A673 (cell line): ENCODE measurements around the gene RRAGB. TPM values are rescaled to one million over a fixed set of nuclear protein-coding genes. Genes with fewer than 3 reads are reported as not detected.
"Not testable (repeated sequence)": the region's sequence is repeated elsewhere in the genome, so short reads cannot be mapped to it uniquely, and the experiment has no call there.

Source experiments
- Bru-seq: library from RNA; stranded (reverse); fragments of 400-500 nt; gene quantifications from one replicate; lab custom pipeline; 2021; lab: Mats Ljungman, UMichigan
- BruChase-seq, 2 experiments: library from RNA; stranded (reverse); fragments of 400-500 nt; gene quantifications; one replicate each; lab custom pipeline; 2021; lab: Mats Ljungman, UMichigan
- BruUV-seq: library from RNA; stranded (reverse); fragments of 400-500 nt; replicated peaks from 2 replicates; lab custom pipeline; 2021; lab: Mats Ljungman, UMichigan
- CTCF ChIA-PET: fragments of 300-600 bp; sonication (Branson Sonifier 250); formaldehyde crosslinking; loops from one replicate; lab custom pipeline; 2022; ENCODE audit warnings: antibody characterized with exemption; lab: Charles Lee
- POLR2A ChIA-PET: fragments of 300-600 bp; sonication (Branson Sonifier 250); formaldehyde crosslinking; loops from one replicate; lab custom pipeline; 2022; ENCODE audit warnings: antibody characterized with exemption; ENCODE audit not compliant: low non-redundant PET; lab: Charles Lee
- DNase-seq: peaks from one replicate; pipeline ENCODE4 v3.0.0-alpha.2; 2015; ENCODE audit warnings: low spot score
- H3K27ac ChIP-seq: fragments of 200-600 bp; sonication (generic); 2 replicates; pipeline ENCODE4 v1.5.1; 2016; ENCODE audit warnings: mixed run types, low read depth, mild to moderate bottlenecking, mixed read lengths, antibody characterized with exemption, low read length; ENCODE audit not compliant: poor library complexity, severe bottlenecking
- H3K27me3 ChIP-seq: fragments of 200-600 bp; sonication (generic); replicated peaks from 2 replicates; pipeline ENCODE4 v1.6.1; 2017; ENCODE audit warnings: mixed run types, low read depth, mild to moderate bottlenecking, mixed read lengths, antibody characterized with exemption, low read length; ENCODE audit not compliant: insufficient read depth, poor library complexity
- H3K36me3 ChIP-seq: fragments of 200-600 bp; sonication (generic); 2 replicates; pipeline ENCODE4 v1.6.1; 2016; ENCODE audit warnings: mixed run types, mild to moderate bottlenecking, mixed read lengths, antibody characterized with exemption, low read length; ENCODE audit not compliant: insufficient read depth, poor library complexity, severe bottlenecking
- H3K4me1 ChIP-seq: fragments of 200-600 bp; sonication (generic); 2 replicates; pipeline ENCODE4 v1.6.1; 2017; ENCODE audit warnings: mixed run types, mild to moderate bottlenecking, mixed read lengths, antibody characterized with exemption, low read length; ENCODE audit not compliant: insufficient read depth, poor library complexity, severe bottlenecking
- H3K4me3 ChIP-seq: fragments of 200-600 bp; sonication (generic); 2 replicates; pipeline ENCODE4 v1.5.1; 2016; ENCODE audit warnings: low read depth, mixed run types, mild to moderate bottlenecking, mixed read lengths, low read length; ENCODE audit not compliant: poor library complexity, severe bottlenecking
- H3K9me3 ChIP-seq: fragments of 200-600 bp; sonication (generic); 2 replicates; pipeline ENCODE4 v1.6.1; 2016; ENCODE audit warnings: mixed run types, low read depth, mild to moderate bottlenecking, mixed read lengths, antibody characterized with exemption, low read length; ENCODE audit not compliant: poor library complexity, severe bottlenecking
- EZH2 ChIP-seq: fragments of 200-600 bp; sonication (generic); IDR thresholded peaks from 2 replicates; pipeline ENCODE4 v1.6.1; 2017; ENCODE audit warnings: borderline replicate concordance, low read depth, mild to moderate bottlenecking, mixed read lengths, antibody characterized with exemption, low read length; ENCODE audit not compliant: poor library complexity, severe bottlenecking
- intact Hi-C: fragments of 100-400 bp; cut with micrococcal nuclease; formaldehyde crosslinking; loops from one replicate; pipeline ENCODE4 v1.10.0; 2022; ENCODE audit not compliant: unreplicated experiment
- long read RNA-seq: library from polyadenylated mRNA; stranded (forward); transcript quantifications from one replicate; pipeline ENCODE4 v2.0.0, GENCODE V29; 2022
- total RNA-seq: library from RNA; stranded (reverse); gene quantifications from 2 replicates; pipeline ENCODE4 v1.2.3, GENCODE V29; 2021
- TF ChIP-seq, protein P1 (sequence below): fragments of 300-800, 200-600 bp; sonication (generic); conservative IDR thresholded peaks from 2 replicates; pipeline ENCODE4 v1.5.1; 2017; ENCODE audit warnings: low read depth, mild to moderate bottlenecking, antibody characterized with exemption, low read length, moderate library complexity, mixed read lengths

RRAGB gene, protein sequence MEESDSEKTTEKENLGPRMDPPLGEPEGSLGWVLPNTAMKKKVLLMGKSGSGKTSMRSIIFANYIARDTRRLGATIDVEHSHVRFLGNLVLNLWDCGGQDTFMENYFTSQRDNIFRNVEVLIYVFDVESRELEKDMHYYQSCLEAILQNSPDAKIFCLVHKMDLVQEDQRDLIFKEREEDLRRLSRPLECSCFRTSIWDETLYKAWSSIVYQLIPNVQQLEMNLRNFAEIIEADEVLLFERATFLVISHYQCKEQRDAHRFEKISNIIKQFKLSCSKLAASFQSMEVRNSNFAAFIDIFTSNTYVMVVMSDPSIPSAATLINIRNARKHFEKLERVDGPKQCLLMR
- total RNA-seq, result 15.7 and 19.4 TPM in 2 replicates
- Bru-seq, nascent RNA, result percentile 71 among the genes with signal in this experiment
- BruChase-seq, experiment 1, labeled RNA remaining after a 2-hour chase, result percentile 83 among the genes with signal in this experiment
- percentile 70 among the genes with signal in this experiment for BruChase-seq, experiment 2, labeled RNA remaining after a 6-hour chase
- long read RNA-seq, transcript RRAGB-202 (10 exons, 2,061 nt), result major isoform, 25 of 36 reads
- long read RNA-seq, partial matches to known transcripts, result 2 of 36 reads
- long read RNA-seq, other reads (novel, unspliced or antisense), result 8 of 36 reads

- ChIA-PET POLR2A (no interaction called here), CTCF (interaction anchor here (0.9 kb wide), 1 partner anchor 266 kb away, joined by 4 read pairs; the partner anchor contains the start of gene MAGEH1)
- H3K4me3 ChIP-seq, result peak within 1 kb of the TSS; percentile 65
- no peaks in the 10 kb centered on the region for H3K36me3 ChIP-seq
- no peaks in the 10 kb centered on the region for H3K9me3 ChIP-seq
- TF ChIP-seq, protein P1, sequence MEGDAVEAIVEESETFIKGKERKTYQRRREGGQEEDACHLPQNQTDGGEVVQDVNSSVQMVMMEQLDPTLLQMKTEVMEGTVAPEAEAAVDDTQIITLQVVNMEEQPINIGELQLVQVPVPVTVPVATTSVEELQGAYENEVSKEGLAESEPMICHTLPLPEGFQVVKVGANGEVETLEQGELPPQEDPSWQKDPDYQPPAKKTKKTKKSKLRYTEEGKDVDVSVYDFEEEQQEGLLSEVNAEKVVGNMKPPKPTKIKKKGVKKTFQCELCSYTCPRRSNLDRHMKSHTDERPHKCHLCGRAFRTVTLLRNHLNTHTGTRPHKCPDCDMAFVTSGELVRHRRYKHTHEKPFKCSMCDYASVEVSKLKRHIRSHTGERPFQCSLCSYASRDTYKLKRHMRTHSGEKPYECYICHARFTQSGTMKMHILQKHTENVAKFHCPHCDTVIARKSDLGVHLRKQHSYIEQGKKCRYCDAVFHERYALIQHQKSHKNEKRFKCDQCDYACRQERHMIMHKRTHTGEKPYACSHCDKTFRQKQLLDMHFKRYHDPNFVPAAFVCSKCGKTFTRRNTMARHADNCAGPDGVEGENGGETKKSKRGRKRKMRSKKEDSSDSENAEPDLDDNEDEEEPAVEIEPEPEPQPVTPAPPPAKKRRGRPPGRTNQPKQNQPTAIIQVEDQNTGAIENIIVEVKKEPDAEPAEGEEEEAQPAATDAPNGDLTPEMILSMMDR, result peak; percentile 57
- no peak for TF ChIP-seq EZH2
- TSS peak; percentile 73 for BruUV-seq
- peak; percentile 95 for DNase-seq
- intact Hi-C loops, result loop anchor here (5.0 kb wide), 1 partner anchor 844 kb away; the partner anchor contains the start of gene UBQLN2
- H3K4me1 ChIP-seq, result peaks cover 5% of the 10 kb centered on the region
- H3K27me3 ChIP-seq, result no peaks in the 10 kb centered on the region
- peak within 1 kb of the TSS; percentile 11 for H3K27ac ChIP-seq
Measured at GRCh38 chrX:55717521-55718497, at the start of gene RRAGB. RRAGB (plus strand) TSS chrX:55717749; CDS start chrX:55718328, 579 bp downstream.

- TF ChIP-seq EZH2, result no peak
- TF ChIP-seq, protein P1, result no peak
- CTCF ChIA-PET, result no interaction called here
- intact Hi-C loops, result no loop called here
Measured at GRCh38 chrX:55668084-55668483, 49.5 kb upstream of the RRAGB start.

GRCh38 chrX:55688579-55688978, 29.0 kb upstream of the RRAGB start:
- H3K27me3 ChIP-seq, H3K4me1 ChIP-seq, POLR2A ChIA-PET, H3K4me3 ChIP-seq, H3K27ac ChIP-seq, H3K9me3 ChIP-seq, H3K36me3 ChIP-seq, DNase-seq, BruUV-seq, CTCF ChIA-PET, intact Hi-C loops: not testable (repeated sequence)

More at GRCh38 chrX:55668084-55668483, 49.5 kb upstream of the RRAGB start:
- no peak overlapping the region for H3K4me3 ChIP-seq
- DNase-seq, result no peak
- H3K27ac ChIP-seq, result no peak overlapping the region
- H3K36me3 ChIP-seq, result no peaks in the 10 kb centered on the region
- no peaks in the 10 kb centered on the region for H3K27me3 ChIP-seq
- no peaks in the 10 kb centered on the region for H3K4me1 ChIP-seq
- POLR2A ChIA-PET, result no interaction called here
- BruUV-seq, result no TSS peak
- no peaks in the 10 kb centered on the region for H3K9me3 ChIP-seq
